Smooth muscle cell of bladder (primary cell): Measurements from ENCODE around the gene BPIFA1. TPM values are rescaled to one million over a fixed set of nuclear protein-coding genes. Genes with fewer than 3 reads are reported as not detected.

Source experiments
- total RNA-seq: library from RNA; depleted of rRNA; stranded (reverse); fragments of >200 nt; gene quantifications from 2 replicates; pipeline ENCODE4 v1.2.3, GENCODE V29; 2014

BPIFA1 gene
- not detected in 2 replicates for total RNA-seq

DNA sequence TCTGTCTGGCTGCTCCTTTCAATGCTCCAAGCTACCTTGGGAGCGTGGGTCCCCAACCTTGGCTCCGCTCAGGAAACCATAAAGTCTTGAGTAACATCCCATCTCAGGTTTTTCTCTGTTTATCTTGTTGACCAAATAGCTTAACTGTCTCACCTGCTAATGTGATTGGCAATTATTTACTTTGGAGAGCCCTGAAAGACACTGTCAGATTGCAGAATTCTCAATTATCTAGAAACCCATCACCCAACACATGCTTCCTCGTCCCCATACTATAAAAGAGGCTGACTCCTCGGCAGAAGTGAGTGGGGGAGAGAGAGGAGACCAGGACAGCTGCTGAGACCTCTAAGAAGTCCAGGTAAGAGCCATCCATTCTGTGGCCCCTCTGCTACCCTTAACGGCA is at the start of gene BPIFA1:
TSS of gene BPIFA1 (plus strand) at position 301 of the 400 bp plus-strand sequence. CDS start 1,716 bp downstream, outside the sequence.

DNA sequence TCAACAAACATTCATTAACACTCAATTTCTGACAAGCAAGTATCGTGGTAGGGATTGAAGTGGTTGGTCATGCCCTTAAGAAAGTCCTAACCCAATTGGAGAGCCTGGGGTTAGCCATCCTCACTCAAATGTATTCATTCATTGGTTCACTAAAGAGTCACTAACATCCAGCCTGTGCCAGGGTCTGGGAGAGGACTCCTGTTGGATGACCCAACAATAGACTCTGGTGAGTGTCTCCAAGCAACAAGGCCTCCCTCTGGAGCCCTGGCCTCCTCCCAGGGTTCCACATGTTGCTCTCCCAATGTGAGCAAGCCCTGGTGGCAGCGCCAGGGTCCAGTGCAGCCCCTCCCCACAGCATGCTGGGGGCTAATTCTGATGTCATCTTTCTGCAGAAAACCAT is 18.7 kb upstream of the BPIFA1 start, which contains the start of gene BPIFA3:
TSS of gene BPIFA3 (plus strand) at position 301 of the 400 bp plus-strand sequence. CDS start 185 bp downstream, outside the sequence.

DNA sequence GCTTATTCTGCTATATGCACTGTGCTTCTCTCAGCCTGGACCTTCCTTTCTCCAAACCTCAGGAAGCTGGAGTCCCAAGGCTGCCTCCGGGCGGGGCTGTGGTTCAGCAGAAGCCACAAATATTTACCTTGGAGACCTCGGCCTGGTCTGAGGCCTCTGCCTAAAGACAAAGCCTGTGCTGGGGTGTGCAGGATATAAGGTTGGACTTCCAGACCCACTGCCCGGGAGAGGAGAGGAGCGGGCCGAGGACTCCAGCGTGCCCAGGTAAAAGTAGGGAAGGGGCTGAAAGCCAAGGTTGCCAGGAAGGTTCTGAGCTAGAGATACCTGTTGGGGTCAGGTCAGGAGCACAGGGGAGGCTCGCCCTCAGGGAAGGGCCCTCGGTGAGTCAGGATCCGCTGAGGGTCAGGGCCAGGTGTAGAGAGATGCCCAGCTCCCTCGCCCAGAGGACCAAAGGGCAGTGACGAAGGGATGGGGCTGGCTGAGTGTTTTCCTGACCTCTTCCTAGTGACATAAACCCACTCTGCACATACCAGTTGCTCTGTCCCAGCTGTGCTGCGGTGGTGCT is 47.3 kb downstream of the BPIFA1 start, which contains the start of gene BPIFB1:
TSS of gene BPIFB1 (plus strand) at position 224 of the 565 bp plus-strand sequence. CDS start 2,860 bp downstream, outside the sequence.

Other genes with a start within 250 kb of the BPIFA1 start
- not detected in 2 replicates for gene SUN5, start 231.6 kb upstream of the BPIFA1 start, total RNA-seq
- gene BPIFB2, start 228.3 kb upstream of the BPIFA1 start, total RNA-seq, result not detected in 2 replicates
- not detected in 2 replicates for gene BPIFB6, start 204.3 kb upstream of the BPIFA1 start, total RNA-seq
- gene BPIFB3, start 182.1 kb upstream of the BPIFA1 start, total RNA-seq, result not detected in 2 replicates
- gene BPIFB4, start 156.4 kb upstream of the BPIFA1 start, total RNA-seq, result not detected in 2 replicates
- not detected in 2 replicates for gene BPIFA2, start 67.8 kb upstream of the BPIFA1 start, total RNA-seq
- not detected in 2 replicates for gene BPIFA3, start 18.6 kb upstream of the BPIFA1 start, total RNA-seq
- gene BPIFB1, start 47.2 kb downstream of the BPIFA1 start, total RNA-seq, result not detected in 2 replicates
- gene CDK5RAP1, start 165.5 kb downstream of the BPIFA1 start, total RNA-seq, result 18.7 and 19.8 TPM in 2 replicates
- gene SNTA1, start 207.8 kb downstream of the BPIFA1 start, total RNA-seq, result 24.6 and 24.9 TPM in 2 replicates